IMR-90 (cell line): Measurements from ENCODE around the gene ATP13A1.

Experiments
- CEBPB ChIP-seq: IDR thresholded peaks from 2 replicates; pipeline ENCODE4 v1.6.1; 2012; ENCODE audit warnings: low read depth, low read length, improper control_type of control experiment
- CTCF ChIP-seq: conservative IDR thresholded peaks from 2 replicates; pipeline ENCODE4 v1.5.1; 2012; ENCODE audit warnings: mild to moderate bottlenecking, low read depth, low read length, improper control_type of control experiment
- MAZ ChIP-seq: IDR thresholded peaks from 2 replicates; pipeline ENCODE4 v1.6.1; 2012; ENCODE audit warnings: low read depth, mild to moderate bottlenecking, low read length, improper control_type of control experiment, moderate library complexity, borderline replicate concordance
- POLR2A ChIP-seq: IDR thresholded peaks from 2 replicates; pipeline ENCODE4 v1.6.1; 2012; ENCODE audit warnings: mild to moderate bottlenecking, low read depth, low read length
- RCOR1 ChIP-seq: IDR thresholded peaks from 2 replicates; pipeline ENCODE4 v1.6.1; 2012; ENCODE audit warnings: mild to moderate bottlenecking, low read length, improper control_type of control experiment; ENCODE audit not compliant: insufficient replicate concordance
- RFX5 ChIP-seq: IDR thresholded peaks from 2 replicates; pipeline ENCODE4 v1.8.0; 2012; ENCODE audit warnings: low read depth, mild to moderate bottlenecking, low read length, moderate library complexity
- SMC3 ChIP-seq: fragments of 150-350 bp; IDR thresholded peaks from 2 replicates; pipeline ENCODE4 v1.6.1; 2016; ENCODE audit warnings: low read depth, mild to moderate bottlenecking, antibody characterized with exemption, low read length, moderate library complexity
- USF2 ChIP-seq: fragments of 150-350 bp; IDR thresholded peaks from 2 replicates; pipeline ENCODE4 v1.6.1; 2017; ENCODE audit warnings: mild to moderate bottlenecking, antibody characterized with exemption, low read length, low read depth

DNA sequence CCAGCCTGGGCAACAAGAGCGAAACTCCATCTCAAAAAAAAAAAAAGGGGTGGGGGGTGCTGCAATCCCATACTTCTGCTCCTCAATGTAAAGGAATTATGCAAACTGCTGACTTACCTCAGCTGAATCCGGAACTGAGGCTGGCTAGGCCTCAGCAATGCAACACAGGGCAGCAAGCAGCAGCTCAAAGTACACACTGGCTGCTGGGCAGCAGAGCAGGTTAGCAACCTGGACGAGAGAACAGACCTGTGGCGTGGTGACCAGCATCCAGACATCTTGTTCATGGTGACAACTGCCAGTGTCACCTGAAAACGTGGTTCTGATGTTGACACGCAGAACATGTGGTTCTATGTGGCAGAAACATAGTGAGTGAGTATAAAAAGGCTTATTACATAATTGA, 41.4 kb upstream of the ATP13A1 start:
- TF ChIP-seq CTCF, result no peak
- no peak for TF ChIP-seq RCOR1
- TF ChIP-seq POLR2A, result no peak
- TF ChIP-seq RFX5, result no peak
- no peak for TF ChIP-seq USF2
- no peak for TF ChIP-seq CEBPB
- no peak for TF ChIP-seq MAZ
- TF ChIP-seq SMC3, result no peak
